Activated CD8-positive, alpha-beta memory T cell treated with anti-CD3 and anti-CD28 coated beads for 36 hours (primary cell): Measurements from ENCODE around the gene RND3. TPM values are rescaled to one million over a fixed set of nuclear protein-coding genes. Genes with fewer than 3 reads are reported as not detected.

Experiments
- CTCF ChIA-PET: fragments of 350-600 bp; sonication (Branson Sonifier 250); formaldehyde crosslinking; loops from one replicate; lab custom pipeline; 2021; ENCODE audit warnings: antibody characterized with exemption; lab: Charles Lee
- POLR2A ChIA-PET: fragments of 350-600 bp; sonication (Branson Sonifier 250); formaldehyde crosslinking; loops from one replicate; lab custom pipeline; 2021; ENCODE audit warnings: antibody characterized with exemption; lab: Charles Lee
- total RNA-seq, 2 experiments: library from RNA; stranded (reverse); gene quantifications; one replicate each; pipeline ENCODE4 v1.2.3, GENCODE V29; 2021

The RND3 gene
- total RNA-seq, 2 experiments from 2014 or later, result not detected

DNA sequence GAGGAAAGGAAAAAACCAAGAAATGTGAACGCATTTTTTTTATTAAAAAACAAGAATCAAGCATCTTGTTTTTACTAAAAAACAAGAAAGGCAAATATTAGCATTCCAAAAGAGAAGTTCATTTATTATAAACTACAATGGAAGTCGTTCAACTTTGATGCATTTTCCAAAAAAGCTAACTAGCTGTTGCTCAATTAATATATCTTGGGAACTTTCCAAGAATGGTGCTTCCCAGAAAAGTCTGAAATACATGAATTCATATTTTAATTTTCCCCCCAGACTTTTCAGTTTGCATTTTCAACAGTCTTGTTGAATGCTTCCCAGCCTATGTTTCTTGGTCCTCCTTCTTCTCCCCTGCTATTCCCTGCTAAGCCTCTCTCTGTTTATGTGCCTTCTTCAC lies 7.5 kb upstream of the RND3 start:
- POLR2A ChIA-PET, result no interaction called here
- CTCF ChIA-PET, result no interaction called here

- CTCF ChIA-PET, result no interaction called here
- POLR2A ChIA-PET, result no interaction called here
These were observed 6.9 kb upstream of the RND3 start for GRCh38 chr2:150494234-150494945.

GRCh38 chr2:150491943-150492342 lies 4.5 kb upstream of the RND3 start:
- CTCF ChIA-PET, result no interaction called here
- POLR2A ChIA-PET, result no interaction called here

- ChIA-PET POLR2A (no interaction called here), CTCF (no interaction called here)
These were observed 4.0 kb upstream of the RND3 start for GRCh38 chr2:150491430-150491829.

DNA sequence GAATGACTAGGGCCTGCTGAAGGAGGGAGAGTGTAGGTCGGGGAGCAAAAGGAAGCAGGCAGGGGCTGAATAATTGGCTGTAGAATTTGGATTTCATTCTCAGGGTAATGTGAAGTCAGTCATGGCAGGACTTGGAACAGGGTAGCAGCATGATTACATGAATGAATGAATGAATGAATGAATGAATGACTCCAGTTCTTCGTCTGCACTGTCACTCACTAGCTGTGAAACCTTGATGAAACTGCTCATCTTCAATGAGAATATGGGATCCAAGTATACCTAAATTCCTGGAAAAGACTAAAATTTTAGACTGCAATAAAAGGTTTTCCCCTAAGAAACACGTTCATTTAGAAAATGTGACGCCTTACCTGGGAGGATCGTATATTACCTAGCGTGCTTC lies 3.0 kb upstream of the RND3 start:
- POLR2A ChIA-PET, result no interaction called here
- CTCF ChIA-PET, result no interaction called here

GRCh38 chr2:150486539-150487484 lies 655 bp downstream of the RND3 start:
- ChIA-PET CTCF (no interaction called here), POLR2A (no interaction called here)

- POLR2A ChIA-PET, result no interaction called here
- CTCF ChIA-PET, result no interaction called here
These were observed 1.5 kb downstream of the RND3 start for GRCh38 chr2:150485871-150486538.

DNA sequence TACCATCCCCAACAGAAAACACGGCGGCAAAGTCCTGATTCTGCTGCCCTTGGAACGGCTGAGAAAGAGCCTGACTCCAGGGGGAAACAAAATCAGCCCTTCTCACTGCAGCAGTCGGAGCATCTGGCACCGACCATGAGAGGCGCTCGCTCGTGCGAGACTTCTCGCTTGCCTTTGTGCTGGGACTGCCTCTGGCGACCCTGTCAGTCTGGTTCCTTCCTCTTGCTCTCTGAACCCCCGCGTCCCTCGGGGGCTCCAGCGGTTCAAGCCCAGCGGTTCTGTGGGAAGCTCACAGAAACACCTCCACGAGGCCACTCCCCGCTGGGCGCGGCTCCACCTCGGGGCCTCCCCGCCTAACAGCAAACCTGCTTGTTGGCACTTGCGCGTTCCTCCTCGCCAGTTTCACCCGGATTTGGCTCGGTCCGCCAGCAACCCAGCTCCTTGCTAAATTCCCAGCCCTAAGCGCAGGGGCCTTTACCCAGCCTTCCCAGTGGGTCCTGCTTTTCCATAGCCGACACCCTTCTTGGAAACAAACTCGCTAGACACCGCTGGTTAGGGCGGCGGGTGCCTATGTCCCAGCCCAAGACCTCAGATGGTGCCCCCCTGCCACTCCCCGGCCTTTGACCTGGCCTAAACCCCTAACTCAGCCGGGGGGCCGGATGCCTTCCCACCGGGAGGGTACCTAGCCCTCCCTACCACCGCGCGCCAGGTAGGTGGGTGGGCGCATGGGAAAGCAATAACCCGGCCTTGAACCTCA lies 2.2 kb downstream of the RND3 start:
- ChIA-PET CTCF (no interaction called here), POLR2A (no interaction called here)

GRCh38 chr2:150484461-150485021 lies 2.9 kb downstream of the RND3 start:
- CTCF ChIA-PET, result no interaction called here
- POLR2A ChIA-PET, result no interaction called here

- ChIA-PET POLR2A (no interaction called here), CTCF (no interaction called here)
These were observed 3.5 kb downstream of the RND3 start for GRCh38 chr2:150484006-150484405.

- ChIA-PET CTCF (no interaction called here), POLR2A (no interaction called here)
These were observed 3.9 kb downstream of the RND3 start for GRCh38 chr2:150483532-150483931.

GRCh38 chr2:150482667-150483400 lies 4.6 kb downstream of the RND3 start:
- ChIA-PET POLR2A (no interaction called here), CTCF (no interaction called here)

GRCh38 chr2:150482111-150482510 lies 5.4 kb downstream of the RND3 start:
- POLR2A ChIA-PET, result no interaction called here

GRCh38 chr2:150480971-150481830 lies 6.3 kb downstream of the RND3 start:
- ChIA-PET CTCF (no interaction called here), POLR2A (no interaction called here)

More at GRCh38 chr2:150482111-150482510, 5.4 kb downstream of the RND3 start:
- CTCF ChIA-PET, result no interaction called here

GRCh38 chr2:150480241-150480640 lies 7.2 kb downstream of the RND3 start:
- CTCF ChIA-PET, result no interaction called here
- POLR2A ChIA-PET, result no interaction called here

DNA sequence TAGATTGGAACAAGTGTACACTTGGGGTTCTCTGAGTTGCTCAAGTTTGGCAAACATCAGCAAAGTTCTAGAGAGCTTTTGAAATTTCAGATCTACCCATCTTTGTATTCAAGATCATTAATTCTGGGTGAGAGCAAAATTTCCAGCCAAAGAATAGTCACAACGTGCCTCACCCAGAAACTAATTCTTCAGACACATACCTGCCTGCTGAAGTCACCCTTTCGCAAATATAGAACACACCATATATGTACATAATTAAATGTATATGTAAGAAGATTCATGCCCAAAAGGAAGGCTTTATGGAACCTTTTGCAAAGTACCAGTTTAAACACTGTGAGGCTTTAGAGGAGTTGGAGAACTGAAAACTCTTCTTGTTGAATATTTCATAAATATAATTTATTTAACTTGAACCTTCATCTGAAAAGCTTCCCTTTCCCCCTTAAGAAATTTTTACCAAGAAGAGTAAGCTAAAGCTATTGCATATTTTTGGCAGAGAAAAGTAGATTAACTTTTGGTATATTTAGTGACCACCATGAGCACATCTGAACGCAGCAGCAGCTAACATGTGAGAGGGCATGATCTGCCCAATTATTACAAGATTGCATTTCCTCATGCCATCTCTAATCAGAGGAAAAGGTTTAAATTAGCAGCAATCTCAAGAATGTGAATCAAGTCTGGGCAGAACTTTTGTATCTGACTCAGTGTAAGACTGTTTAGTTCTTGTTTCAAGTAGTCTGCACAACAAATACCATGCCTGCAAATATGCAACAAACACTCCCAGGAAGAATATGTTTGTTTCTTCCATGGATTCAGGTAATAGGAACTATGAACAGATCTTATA lies 8.2 kb downstream of the RND3 start:
- ChIA-PET POLR2A (interaction anchor here (0.5 kb wide), 1 partner anchor 1737 kb away, joined by 3 read pairs; no protein-coding TSS in a partner anchor), CTCF (no interaction called here)
